Choroid plexus epithelial cell (primary cell): ENCODE measurements around the gene P2RX5.
A peak's percentile ranks its signal among the peaks of the same experiment; 100 is the strongest.

Experiments
- DNase-seq: peaks from one replicate; pipeline ENCODE4 v3.0.0-alpha.2; 2010; ENCODE audit warnings: low read depth
- H3K4me3 ChIP-seq: 2 replicates; pipeline ENCODE4 v1.5.1; 2011; ENCODE audit warnings: low read depth, mild to moderate bottlenecking, control low read depth, low read length, moderate library complexity
- TF ChIP-seq, protein P1 (sequence below): conservative IDR thresholded peaks from 2 replicates; pipeline ENCODE4 v1.5.1; 2011; ENCODE audit warnings: low read depth, mild to moderate bottlenecking, control low read depth, inconsistent platforms, low read length, moderate library complexity

Gene P2RX5

DNA sequence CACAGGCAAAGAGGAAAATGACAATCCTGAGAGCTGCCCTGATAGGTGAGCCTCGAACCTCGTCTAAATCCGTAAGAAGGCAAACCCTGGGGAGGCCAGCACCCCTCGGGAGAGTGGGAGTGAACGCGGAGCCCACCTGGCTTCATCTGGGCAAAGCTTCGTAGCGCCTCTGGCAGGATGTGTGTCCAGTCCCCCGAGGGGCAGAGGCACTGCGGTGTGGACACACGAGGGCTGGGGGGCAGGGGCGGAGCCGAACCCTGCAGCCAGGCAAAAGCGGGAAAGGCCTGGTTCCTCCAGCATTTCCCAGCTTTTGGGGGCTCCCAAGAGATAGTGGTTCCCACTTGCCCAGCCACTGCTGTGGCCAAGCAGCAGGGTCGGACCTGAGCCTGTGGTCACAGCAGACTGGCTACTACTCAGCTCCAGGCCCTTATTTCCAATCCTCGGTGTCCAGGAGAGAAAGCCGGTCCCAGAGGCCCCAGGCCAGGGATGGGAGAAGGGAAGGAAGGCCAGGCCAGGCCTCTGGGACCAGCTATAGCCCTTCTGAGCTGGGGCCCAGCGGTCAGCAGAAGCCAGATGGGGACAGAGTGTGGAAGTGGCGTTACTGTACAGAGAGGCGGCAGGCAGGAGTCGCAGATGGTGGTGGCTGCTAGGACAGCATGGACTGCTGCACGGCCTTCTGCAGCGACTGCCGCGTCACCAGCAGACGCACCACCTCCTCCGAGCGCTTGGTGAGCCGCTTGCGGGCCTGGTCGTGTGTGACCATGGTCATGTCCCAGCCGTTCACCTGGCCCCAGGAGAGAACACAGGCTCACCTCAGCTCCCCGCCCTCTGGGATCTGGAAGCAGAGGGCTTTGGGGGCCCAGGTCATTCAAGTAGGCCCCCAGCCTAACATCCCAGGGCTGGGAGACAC, 32.6 kb downstream of the P2RX5 start:
- TF ChIP-seq, protein P1, sequence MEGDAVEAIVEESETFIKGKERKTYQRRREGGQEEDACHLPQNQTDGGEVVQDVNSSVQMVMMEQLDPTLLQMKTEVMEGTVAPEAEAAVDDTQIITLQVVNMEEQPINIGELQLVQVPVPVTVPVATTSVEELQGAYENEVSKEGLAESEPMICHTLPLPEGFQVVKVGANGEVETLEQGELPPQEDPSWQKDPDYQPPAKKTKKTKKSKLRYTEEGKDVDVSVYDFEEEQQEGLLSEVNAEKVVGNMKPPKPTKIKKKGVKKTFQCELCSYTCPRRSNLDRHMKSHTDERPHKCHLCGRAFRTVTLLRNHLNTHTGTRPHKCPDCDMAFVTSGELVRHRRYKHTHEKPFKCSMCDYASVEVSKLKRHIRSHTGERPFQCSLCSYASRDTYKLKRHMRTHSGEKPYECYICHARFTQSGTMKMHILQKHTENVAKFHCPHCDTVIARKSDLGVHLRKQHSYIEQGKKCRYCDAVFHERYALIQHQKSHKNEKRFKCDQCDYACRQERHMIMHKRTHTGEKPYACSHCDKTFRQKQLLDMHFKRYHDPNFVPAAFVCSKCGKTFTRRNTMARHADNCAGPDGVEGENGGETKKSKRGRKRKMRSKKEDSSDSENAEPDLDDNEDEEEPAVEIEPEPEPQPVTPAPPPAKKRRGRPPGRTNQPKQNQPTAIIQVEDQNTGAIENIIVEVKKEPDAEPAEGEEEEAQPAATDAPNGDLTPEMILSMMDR: no peak
- H3K4me3 ChIP-seq: no peak overlapping the region
- no peak for DNase-seq

DNA sequence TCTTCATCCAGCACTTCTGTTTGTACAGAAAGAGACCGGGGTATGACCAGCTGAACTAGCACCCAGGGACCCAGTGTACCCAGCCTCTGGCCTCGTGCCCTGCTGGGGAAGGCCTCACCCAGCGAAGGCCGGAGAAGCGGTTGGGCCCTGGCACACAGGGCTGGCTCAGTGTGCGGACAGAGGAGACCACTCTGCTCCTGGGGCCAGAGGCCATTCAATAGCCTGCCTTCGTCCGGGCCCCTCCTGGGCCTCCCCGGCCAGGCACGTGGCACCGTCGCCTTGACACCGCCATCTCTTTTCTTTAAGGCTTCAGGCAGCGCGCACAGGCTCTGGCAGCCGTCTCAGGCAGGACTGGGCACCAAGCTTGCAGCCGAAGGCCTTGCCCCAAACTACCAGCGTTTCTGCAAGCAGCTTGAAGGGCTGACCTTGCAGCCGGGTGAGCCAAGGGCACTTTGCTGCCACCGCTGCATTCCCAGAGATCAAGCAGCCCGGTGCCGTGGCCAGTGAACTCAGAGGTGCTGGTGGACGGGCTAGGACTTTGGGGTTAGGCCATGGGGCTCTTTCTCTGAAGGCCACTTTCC, 35.6 kb downstream of the P2RX5 start:
- TF ChIP-seq, protein P1: no peak
- no peak overlapping the region for H3K4me3 ChIP-seq
- DNase-seq: no peak

- no peak overlapping the region for H3K4me3 ChIP-seq
- TF ChIP-seq, protein P1: peak; percentile 43
- peak; percentile 91 for DNase-seq
Observed at GRCh38 chr17:3659541-3660111, 36.3 kb downstream of the P2RX5 start.

GRCh38 chr17:3658784-3659449, 37.0 kb downstream of the P2RX5 start:
- H3K4me3 ChIP-seq: no peak overlapping the region
- no peak for DNase-seq
- TF ChIP-seq, protein P1: no peak

GRCh38 chr17:3657874-3658783, 37.8 kb downstream of the P2RX5 start:
- TF ChIP-seq, protein P1: no peak
- DNase-seq: no peak
- H3K4me3 ChIP-seq: no peak overlapping the region

GRCh38 chr17:3657588-3657869, 38.4 kb downstream of the P2RX5 start:
- no peak overlapping the region for H3K4me3 ChIP-seq
- no peak for DNase-seq
- TF ChIP-seq, protein P1: no peak
